OCI-LY3 (cell line): ENCODE results near the gene RTF2.

Experiments
- CTCF ChIP-seq: fragments of 200-600, 300-600 bp; sonication (generic); IDR thresholded peaks from 2 replicates; pipeline ENCODE4 v1.5.1; 2014; ENCODE audit warnings: antibody characterized with exemption, low read length, low read depth
- EZH2phosphoT487 ChIP-seq: fragments of 200-600 bp; shearing (Covaris generic); IDR thresholded peaks from 2 replicates; pipeline ENCODE4 v1.6.1; 2018; ENCODE audit warnings: antibody characterized with exemption, mixed run types, low read depth

- TF ChIP-seq CTCF: no peak
- TF ChIP-seq EZH2phosphoT487: no peak
Observed at GRCh38 chr20:56558968-56559367, 90.5 kb downstream of the RTF2 start.
